Uterus (tissue), 4 donors: ENCODE data around the gene NAPEPLD. TPM values are rescaled to one million over a fixed set of nuclear protein-coding genes. Genes with fewer than 3 reads are reported as not detected.

ENCODE experiments used
- DNase-seq, 2 donors: peaks; one replicate each; pipeline ENCODE4 v3.0.0-alpha.2; 2019 to 2020
- H3K27ac ChIP-seq, 2 donors: fragments of 200-600 bp; sonication (generic); 1 replicate in 1 of 2; 2 replicates in 1 of 2; pipeline ENCODE4 v1.5.1; 2016 to 2018
- H3K27me3 ChIP-seq, 2 donors: fragments of 200-600 bp; sonication (generic); one replicate each; pipeline ENCODE4 v1.5.1; 2018 to 2019; ENCODE audit warnings: control low read depth in 1 of 2
- H3K36me3 ChIP-seq, 2 donors: fragments of 200-600 bp; sonication (generic); one replicate each; pipeline ENCODE4 v1.5.1; 2019; ENCODE audit warnings: control low read depth in 1 of 2
- H3K4me1 ChIP-seq, 2 donors: fragments of 200-600 bp; sonication (generic); one replicate each; pipeline ENCODE4 v1.5.1; 2018 to 2019; ENCODE audit warnings: control low read depth in 1 of 2
- H3K4me3 ChIP-seq, 2 donors: fragments of 200-600 bp; sonication (generic); 1 replicate in 1 of 2; 2 replicates in 1 of 2; pipeline ENCODE4 v1.5.1; 2018 to 2019; ENCODE audit warnings: mild to moderate bottlenecking in 1 of 2
- H3K9me3 ChIP-seq, 2 donors: fragments of 200-600 bp; sonication (generic); one replicate each; pipeline ENCODE4 v1.5.1; 2019; ENCODE audit warnings: control low read depth in 1 of 2
- POLR2A ChIP-seq, 2 donors: fragments of 450-650 bp; IDR thresholded peaks; one replicate each; pipeline ENCODE4 v1.6.1; 2016; ENCODE audit warnings: antibody characterized with exemption in 2 of 2, mild to moderate bottlenecking in 1 of 2, moderate library complexity in 1 of 2
- intact Hi-C: fragments of 100-400 bp; cut with DNase I; formaldehyde crosslinking; loops from one replicate; pipeline ENCODE4 v1.15.1; 2023; ENCODE audit warnings: low total_unique reads
- total RNA-seq, 4 donors: library from RNA; depleted of rRNA in 3 of 4; stranded (reverse); fragments of >200 nt in 3 of 4; gene quantifications; one replicate each; pipeline versions ENCODE4 v1.1.0 to v1.2.4, GENCODE V29; 2014 to 2023
- TF ChIP-seq, protein P1 (sequence below), 4 experiments: fragments of 200-600 bp in 2 of 4; fragments of 450-650 bp in 2 of 4; sonication (generic) in 2 of 4; IDR thresholded peaks; one replicate each; pipeline ENCODE4 v1.5.1; 2016 to 2019; ENCODE audit warnings: antibody characterized with exemption in 4 of 4, mild to moderate bottlenecking in 2 of 4, moderate library complexity in 1 of 4
- donor health status: DM: yes; HTN: yes; CAD: no.

NAPEPLD gene
- total RNA-seq, 4 donors from 2014 or later, result 11.0 to 79.4 (median 31.1) TPM

DNA sequence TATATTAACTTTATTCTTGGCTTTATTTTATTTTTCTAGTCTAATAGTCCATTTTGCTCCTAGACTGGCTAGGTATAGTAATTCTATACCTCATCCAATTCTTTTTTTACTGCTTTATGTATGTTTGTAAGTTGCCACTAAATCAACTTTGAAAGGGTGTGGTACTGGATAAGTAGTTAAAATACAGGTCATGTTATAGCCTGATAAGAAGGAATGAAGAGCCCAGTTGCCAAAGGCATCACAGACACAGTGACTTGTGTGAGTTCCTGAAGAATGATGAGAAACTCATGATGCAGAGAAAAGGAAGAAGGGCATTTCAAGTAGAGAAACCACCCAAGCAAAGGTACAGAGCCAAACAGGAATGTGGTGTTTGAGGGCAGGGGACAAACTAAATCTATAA, 27.3 kb downstream of the NAPEPLD start:
- no peak for TF ChIP-seq POLR2A (IDR thresholded peaks at IDR 0.05)
- H3K4me3 ChIP-seq, result no peak overlapping the region
- no peaks in the 10 kb centered on the region for H3K4me1 ChIP-seq
- H3K36me3 ChIP-seq, result no peaks in the 10 kb centered on the region
- no peaks in the 10 kb centered on the region for H3K27me3 ChIP-seq
- no peak overlapping the region for H3K27ac ChIP-seq
- no peak for DNase-seq
- no peaks in the 10 kb centered on the region for H3K9me3 ChIP-seq
- intact Hi-C loops, result no loop called here

GRCh38 chr7:103120362-103120761, 28.5 kb downstream of the NAPEPLD start:
- no peak overlapping the region for H3K4me3 ChIP-seq
- no peaks in the 10 kb centered on the region for H3K36me3 ChIP-seq
- no peaks in the 10 kb centered on the region for H3K9me3 ChIP-seq
- no peaks in the 10 kb centered on the region for H3K4me1 ChIP-seq
- TF ChIP-seq POLR2A (IDR thresholded peaks at IDR 0.05), result no peak
- TF ChIP-seq, protein P1, sequence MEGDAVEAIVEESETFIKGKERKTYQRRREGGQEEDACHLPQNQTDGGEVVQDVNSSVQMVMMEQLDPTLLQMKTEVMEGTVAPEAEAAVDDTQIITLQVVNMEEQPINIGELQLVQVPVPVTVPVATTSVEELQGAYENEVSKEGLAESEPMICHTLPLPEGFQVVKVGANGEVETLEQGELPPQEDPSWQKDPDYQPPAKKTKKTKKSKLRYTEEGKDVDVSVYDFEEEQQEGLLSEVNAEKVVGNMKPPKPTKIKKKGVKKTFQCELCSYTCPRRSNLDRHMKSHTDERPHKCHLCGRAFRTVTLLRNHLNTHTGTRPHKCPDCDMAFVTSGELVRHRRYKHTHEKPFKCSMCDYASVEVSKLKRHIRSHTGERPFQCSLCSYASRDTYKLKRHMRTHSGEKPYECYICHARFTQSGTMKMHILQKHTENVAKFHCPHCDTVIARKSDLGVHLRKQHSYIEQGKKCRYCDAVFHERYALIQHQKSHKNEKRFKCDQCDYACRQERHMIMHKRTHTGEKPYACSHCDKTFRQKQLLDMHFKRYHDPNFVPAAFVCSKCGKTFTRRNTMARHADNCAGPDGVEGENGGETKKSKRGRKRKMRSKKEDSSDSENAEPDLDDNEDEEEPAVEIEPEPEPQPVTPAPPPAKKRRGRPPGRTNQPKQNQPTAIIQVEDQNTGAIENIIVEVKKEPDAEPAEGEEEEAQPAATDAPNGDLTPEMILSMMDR (IDR thresholded peaks at IDR 0.05), result no peak
- H3K27ac ChIP-seq, result no peak overlapping the region
- intact Hi-C loops, result no loop called here
- H3K27me3 ChIP-seq, result no peaks in the 10 kb centered on the region
- no peak for DNase-seq

GRCh38 chr7:103119791-103120291, 29.1 kb downstream of the NAPEPLD start:
- no peak overlapping the region for H3K4me3 ChIP-seq
- no peak for TF ChIP-seq POLR2A (IDR thresholded peaks at IDR 0.05)
- TF ChIP-seq, protein P1 (IDR thresholded peaks at IDR 0.05), result no peak
- DNase-seq, result no peak
- no peaks in the 10 kb centered on the region for H3K9me3 ChIP-seq
- intact Hi-C loops, result no loop called here
- H3K27me3 ChIP-seq, result no peaks in the 10 kb centered on the region
- H3K27ac ChIP-seq, result no peak overlapping the region
- H3K4me1 ChIP-seq, result no peaks in the 10 kb centered on the region
- no peaks in the 10 kb centered on the region for H3K36me3 ChIP-seq

DNA sequence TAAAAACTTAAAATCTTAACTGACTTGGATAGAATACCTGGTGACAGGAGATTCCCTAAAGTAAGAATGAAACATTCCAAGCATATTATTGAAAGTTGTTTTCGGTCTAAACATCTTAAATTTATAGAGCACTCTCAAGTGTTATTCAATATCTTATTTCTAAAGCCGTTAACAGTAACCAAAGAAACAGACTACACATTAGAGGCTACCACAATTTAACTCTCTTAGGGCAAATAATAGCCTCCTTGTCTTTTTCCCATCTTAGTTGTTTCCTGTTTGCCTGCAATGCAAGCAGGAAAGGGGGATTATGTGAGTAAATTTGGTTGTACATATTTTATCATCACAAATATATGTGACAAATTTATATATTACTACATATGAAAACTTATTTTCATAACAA, 31.4 kb downstream of the NAPEPLD start:
- H3K27ac ChIP-seq, result no peak overlapping the region
- DNase-seq, result no peak
- H3K4me3 ChIP-seq, result no peak overlapping the region
- no peak for TF ChIP-seq POLR2A (IDR thresholded peaks at IDR 0.05)
- TF ChIP-seq, protein P1 (IDR thresholded peaks at IDR 0.05), result no peak
- H3K27me3 ChIP-seq, result no peaks in the 10 kb centered on the region
- intact Hi-C loops, result no loop called here
- H3K36me3 ChIP-seq, result no peaks in the 10 kb centered on the region
- H3K9me3 ChIP-seq, result no peaks in the 10 kb centered on the region
- no peaks in the 10 kb centered on the region for H3K4me1 ChIP-seq

GRCh38 chr7:103116991-103117390, 31.9 kb downstream of the NAPEPLD start:
- H3K27me3 ChIP-seq, result no peaks in the 10 kb centered on the region
- DNase-seq, result no peak

More at GRCh38 chr7:103116991-103117390, 31.9 kb downstream of the NAPEPLD start:
- H3K27ac ChIP-seq, result no peak overlapping the region
- H3K9me3 ChIP-seq, result no peaks in the 10 kb centered on the region
- H3K36me3 ChIP-seq, result no peaks in the 10 kb centered on the region
- intact Hi-C loops, result no loop called here
- H3K4me3 ChIP-seq, result no peak overlapping the region
- no peaks in the 10 kb centered on the region for H3K4me1 ChIP-seq
- no peak for TF ChIP-seq POLR2A (IDR thresholded peaks at IDR 0.05)
- TF ChIP-seq, protein P1 (IDR thresholded peaks at IDR 0.05), result no peak
